SH-SY5Y (cell line): ENCODE measurements around the gene CLRN3.

ENCODE experiments used
- GATA2 ChIP-seq: IDR thresholded peaks from 2 replicates; pipeline ENCODE4 v1.6.1; 2011; ENCODE audit warnings: mild to moderate bottlenecking, low read depth, low read length
- GATA3 ChIP-seq: IDR thresholded peaks from 2 replicates; pipeline ENCODE4 v1.6.1; 2011; ENCODE audit warnings: low read depth, mild to moderate bottlenecking, low read length, moderate library complexity

Gene CLRN3

DNA sequence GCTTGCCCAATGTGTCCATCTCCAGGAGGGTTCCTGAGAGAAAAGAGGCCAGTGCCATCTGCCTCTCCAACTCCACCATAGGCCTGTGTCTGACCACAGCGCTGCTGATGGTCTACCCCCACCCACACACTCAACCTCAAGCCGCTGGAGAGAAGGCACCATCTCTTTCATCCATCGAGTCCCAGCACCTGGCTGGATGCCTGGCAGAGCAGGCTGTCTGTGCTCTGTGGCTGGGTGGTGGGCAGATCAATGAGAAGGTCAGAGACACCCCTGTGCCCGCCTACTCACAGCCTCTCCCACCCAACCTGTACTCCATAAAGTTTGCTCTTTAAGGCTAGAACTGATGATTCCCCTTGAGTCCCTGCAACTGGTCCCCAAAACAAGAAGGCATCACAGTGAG is 58.0 kb downstream of the CLRN3 start:
- no peak for TF ChIP-seq GATA3
- TF ChIP-seq GATA2 = no peak

DNA sequence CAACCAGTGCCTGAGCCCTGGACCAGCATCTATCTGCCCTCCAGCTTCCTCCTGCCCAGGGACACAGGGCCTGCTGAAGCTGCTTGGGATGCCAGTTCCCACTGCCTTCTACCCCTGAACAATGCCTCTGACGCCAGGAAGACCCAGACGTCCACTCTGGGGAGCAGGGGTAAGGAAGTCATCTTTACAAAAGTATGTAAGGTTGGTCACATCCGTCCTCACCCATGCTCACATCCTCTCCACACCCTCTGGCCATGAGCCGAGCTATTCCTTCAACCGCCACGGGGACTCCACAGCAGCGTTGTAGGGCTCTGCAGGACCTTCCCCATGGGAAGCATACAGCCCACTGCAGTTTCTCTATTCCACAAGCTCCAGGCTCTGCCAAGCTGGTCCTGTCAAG is 58.5 kb downstream of the CLRN3 start:
- TF ChIP-seq GATA3 = no peak
- no peak for TF ChIP-seq GATA2

DNA sequence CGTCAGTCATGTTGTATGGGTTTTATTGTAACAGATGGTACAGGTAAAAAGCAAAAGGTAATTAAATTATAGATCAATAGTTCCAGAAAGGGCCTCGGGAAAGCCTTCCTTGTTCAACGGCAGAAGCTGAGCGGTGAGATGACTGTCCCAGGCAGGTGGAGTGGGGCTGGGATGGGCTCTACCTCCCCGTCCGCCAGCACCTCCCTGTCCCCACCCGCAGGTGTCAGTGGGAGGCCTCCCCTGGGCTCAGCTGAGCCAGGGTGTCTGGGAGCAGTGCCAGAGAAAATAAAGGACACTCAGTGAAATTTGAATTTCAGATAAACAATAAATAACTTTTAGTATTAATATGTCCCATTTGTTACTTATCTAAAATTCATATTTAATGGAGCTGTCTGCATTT is 58.9 kb downstream of the CLRN3 start:
- TF ChIP-seq GATA2 (no peak), GATA3 (no peak)

DNA sequence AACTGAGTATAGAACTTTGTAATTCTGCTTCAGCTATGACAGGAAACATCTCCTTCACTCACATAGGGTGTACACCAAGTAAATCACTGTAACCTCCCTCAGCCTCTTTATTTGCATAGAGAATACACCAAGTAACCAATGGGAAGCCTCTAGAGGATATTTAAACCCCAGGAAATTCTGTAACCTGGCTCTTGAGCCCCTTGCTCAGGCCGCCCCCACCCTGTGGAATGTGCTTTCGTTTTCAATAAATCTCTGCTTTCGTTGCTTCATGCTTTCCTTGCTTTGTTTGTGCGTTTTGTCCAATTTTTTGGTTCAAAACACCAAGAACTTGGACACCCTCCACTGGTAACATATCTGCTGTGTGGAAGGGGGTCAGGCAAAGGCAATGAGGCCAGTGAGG is 60.2 kb downstream of the CLRN3 start:
- no peak for TF ChIP-seq GATA2
- no peak for TF ChIP-seq GATA3

DNA sequence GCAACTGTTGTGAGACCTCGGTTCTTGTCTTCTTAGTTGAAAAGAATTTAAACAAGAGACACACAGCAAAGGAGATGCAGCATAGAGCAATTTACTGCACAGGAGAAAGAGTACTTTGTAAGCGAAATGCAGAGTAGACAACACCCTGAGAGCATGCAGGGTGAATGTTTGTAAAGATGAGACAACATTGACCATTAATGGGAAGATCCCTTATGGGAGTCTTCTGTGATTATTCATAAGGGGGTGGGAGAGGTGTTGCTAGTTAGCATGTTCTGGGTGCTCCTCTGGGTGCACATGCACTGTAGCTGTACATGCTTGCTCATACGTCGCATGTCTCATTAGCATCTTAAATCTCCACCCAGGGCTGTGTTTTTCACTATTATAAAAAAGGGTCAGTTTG is 62.3 kb downstream of the CLRN3 start:
- TF ChIP-seq GATA2 = no peak
- no peak for TF ChIP-seq GATA3
